K562 treated with DMSO at 1 percent for 24 hours (cell line): Measurements from ENCODE around the gene GGACT. TPM values are rescaled to one million over a fixed set of nuclear protein-coding genes. Genes with fewer than 3 reads are reported as not detected.

Experiments used
- total RNA-seq: library from RNA; unstranded; fragments of 300-600 nt; gene quantifications from 2 replicates; pipeline ENCODE4 v1.2.3, GENCODE V29; 2022; ENCODE audit warnings: low read depth; ENCODE audit not compliant: insufficient read depth

Gene GGACT
- total RNA-seq = 1.8 and 3.7 TPM in 2 replicates

DNA sequence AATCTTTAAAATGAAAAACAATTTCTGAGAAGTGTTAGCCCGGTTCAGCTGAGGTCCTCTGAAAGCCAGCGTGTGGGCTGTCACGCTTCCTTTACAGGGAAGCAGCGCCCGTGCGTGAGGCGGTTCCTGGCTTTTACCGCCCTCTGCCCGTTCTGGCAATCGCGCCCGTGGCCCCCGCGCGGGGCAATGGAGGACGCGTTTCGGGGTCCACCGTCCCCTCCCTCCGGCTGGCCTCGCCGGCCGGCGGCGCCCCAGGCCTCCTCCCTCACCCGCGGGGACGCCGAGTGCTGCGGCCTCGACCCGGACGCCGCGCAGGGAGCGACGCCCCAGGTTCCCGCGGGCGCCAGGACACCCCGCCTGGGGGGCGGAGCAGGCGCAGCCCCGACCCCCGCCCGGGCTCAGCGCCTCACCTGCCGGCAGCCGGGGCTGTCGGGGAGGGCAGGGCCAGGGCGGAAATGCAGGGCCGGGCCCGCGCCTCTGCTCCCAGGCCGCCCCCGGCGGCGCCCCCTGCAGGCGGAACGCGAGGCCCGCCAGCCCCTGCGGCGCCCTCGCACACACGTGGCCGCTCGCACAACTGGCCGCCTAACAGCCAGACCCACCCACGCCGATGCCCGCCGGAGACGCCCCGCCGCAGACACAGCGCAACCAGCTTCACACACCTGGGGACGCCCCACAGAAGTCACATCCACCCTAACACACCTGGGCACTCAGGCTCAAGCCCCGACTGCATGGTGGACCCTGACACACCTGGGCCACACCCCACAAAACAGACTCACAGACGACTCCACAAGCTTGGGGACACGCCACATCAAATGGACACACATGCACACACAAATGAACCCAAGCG, at the start of gene GGACT:
Gene GGACT, minus strand, starts transcription at position 459 of the 847 bp plus-strand sequence. CDS start 56,198 bp downstream, outside the sequence.

Other genes starting within 250 kb of the GGACT start
- gene TMTC4, start 86.0 kb upstream of the GGACT start, total RNA-seq = 5.6 and 8.8 TPM in 2 replicates